HEK293T (cell line): ENCODE measurements around the gene FBXW8.

Source experiments
- ARNT ChIP-seq: fragments of 450-650 bp; IDR thresholded peaks from 2 replicates; pipeline ENCODE4 v1.6.1; 2017; ENCODE audit warnings: mild to moderate bottlenecking
- CTBP1 ChIP-seq: fragments of 450-650 bp; IDR thresholded peaks from 2 replicates; pipeline ENCODE4 v1.6.1; 2016; ENCODE audit warnings: borderline replicate concordance
- ELF4 ChIP-seq: fragments of 450-650 bp; IDR thresholded peaks from 2 replicates; pipeline ENCODE4 v1.6.1; 2017; ENCODE audit warnings: antibody characterized with exemption
- FOXA1 ChIP-seq: fragments of 450-650 bp; IDR thresholded peaks from 2 replicates; pipeline ENCODE4 v1.6.1; 2016; ENCODE audit warnings: mild to moderate bottlenecking
- FOXK2 ChIP-seq: fragments of 450-650 bp; IDR thresholded peaks from 2 replicates; pipeline ENCODE4 v1.6.1; 2016; ENCODE audit warnings: mild to moderate bottlenecking
- FOXM1 ChIP-seq: fragments of 450-650 bp; IDR thresholded peaks from 2 replicates; pipeline ENCODE4 v1.6.1; 2017; ENCODE audit warnings: mild to moderate bottlenecking, borderline replicate concordance
- HDGF ChIP-seq: fragments of 450-650 bp; IDR thresholded peaks from 2 replicates; pipeline ENCODE4 v1.6.1; 2017; ENCODE audit warnings: antibody characterized with exemption, borderline replicate concordance
- L3MBTL2 ChIP-seq: fragments of 450-650 bp; conservative IDR thresholded peaks from 2 replicates; pipeline ENCODE4 v1.6.1; 2016; ENCODE audit warnings: mild to moderate bottlenecking
- LEF1 ChIP-seq: fragments of 450-650 bp; IDR thresholded peaks from 2 replicates; pipeline ENCODE4 v1.6.1; 2017; ENCODE audit warnings: mild to moderate bottlenecking, borderline replicate concordance
- NFRKB ChIP-seq: fragments of 450-650 bp; IDR thresholded peaks from 2 replicates; pipeline ENCODE4 v1.6.1; 2016; ENCODE audit warnings: mild to moderate bottlenecking, moderate library complexity
- SP1 ChIP-seq: fragments of 450-650 bp; IDR thresholded peaks from 2 replicates; pipeline ENCODE4 v1.6.1; 2017
- TF ChIP-seq, protein P1 (sequence below): fragments of 450-650 bp; IDR thresholded peaks from 2 replicates; pipeline ENCODE4 v1.6.1; 2016

DNA sequence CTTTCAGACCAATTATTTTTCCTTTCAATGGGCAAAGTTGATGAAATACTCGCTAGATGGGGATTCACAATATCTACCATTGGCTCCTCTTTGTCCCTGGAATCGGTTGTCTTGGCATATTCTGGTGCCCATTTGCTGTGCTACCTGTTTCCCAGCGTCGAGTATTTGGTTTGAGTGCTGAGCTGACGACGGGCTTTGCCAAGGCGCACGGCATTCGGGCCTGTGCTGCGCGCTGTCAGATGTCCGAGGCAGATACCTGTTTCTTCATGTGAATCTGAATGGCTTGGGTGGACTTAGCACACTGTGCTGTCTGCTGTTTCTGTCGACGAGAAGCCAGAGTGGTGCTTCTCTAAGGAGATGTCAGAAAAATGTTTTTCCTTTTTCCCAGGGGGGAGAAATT, 107.5 kb downstream of the FBXW8 start:
- TF ChIP-seq HDGF (no peak), SP1 (no peak), LEF1 (no peak), FOXA1 (no peak), L3MBTL2 (no peak), ELF4 (no peak), CTBP1 (no peak), NFRKB (no peak), FOXK2 (no peak), ARNT (no peak), FOXM1 (no peak)
- TF ChIP-seq, protein P1, sequence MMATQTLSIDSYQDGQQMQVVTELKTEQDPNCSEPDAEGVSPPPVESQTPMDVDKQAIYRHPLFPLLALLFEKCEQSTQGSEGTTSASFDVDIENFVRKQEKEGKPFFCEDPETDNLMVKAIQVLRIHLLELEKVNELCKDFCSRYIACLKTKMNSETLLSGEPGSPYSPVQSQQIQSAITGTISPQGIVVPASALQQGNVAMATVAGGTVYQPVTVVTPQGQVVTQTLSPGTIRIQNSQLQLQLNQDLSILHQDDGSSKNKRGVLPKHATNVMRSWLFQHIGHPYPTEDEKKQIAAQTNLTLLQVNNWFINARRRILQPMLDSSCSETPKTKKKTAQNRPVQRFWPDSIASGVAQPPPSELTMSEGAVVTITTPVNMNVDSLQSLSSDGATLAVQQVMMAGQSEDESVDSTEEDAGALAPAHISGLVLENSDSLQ = no peak
